Adrenal gland (tissue), 12 donors: ENCODE data around the gene LRRC73. TPM values are rescaled to one million over a fixed set of nuclear protein-coding genes. Genes with fewer than 3 reads are reported as not detected.

Source experiments
- DNase-seq, 7 donors: peaks; one replicate each; pipeline ENCODE4 v3.0.0-alpha.2; 2019 to 2020
- H3K27ac ChIP-seq, 5 donors: fragments of 200-600 bp; sonication (generic) in 4 of 5; 1 replicate in 3 of 5; 2 replicates in 2 of 5; pipeline versions ENCODE4 v1.5.1 to v1.8.0; 2016 to 2020; ENCODE audit warnings: mild to moderate bottlenecking in 1 of 5
- H3K27me3 ChIP-seq: fragments of 200-600 bp; 2 replicates; pipeline ENCODE4 v1.8.0; 2021
- H3K36me3 ChIP-seq, 2 donors: fragments of 200-600 bp; replicated peaks in 1 of 2; 1 replicate in 1 of 2; 2 replicates in 1 of 2; pipeline versions ENCODE4 v1.5.1 to v1.8.0; 2018 to 2022
- H3K4me1 ChIP-seq, 2 donors: fragments of 200-600 bp; replicated peaks in 1 of 2; 1 replicate in 1 of 2; 2 replicates in 1 of 2; pipeline versions ENCODE4 v1.5.1 to v1.8.0; 2018 to 2021
- H3K4me3 ChIP-seq, 4 donors: fragments of 200-600 bp; sonication (generic) in 3 of 4; one replicate each; pipeline ENCODE4 v1.5.1; 2016 to 2018
- H3K9me3 ChIP-seq, 3 donors: fragments of 200-600 bp; sonication (generic) in 1 of 3; replicated peaks in 1 of 3; 1 replicate in 2 of 3; 2 replicates in 1 of 3; pipeline versions ENCODE4 v1.5.1 to v1.8.0; 2016 to 2021
- POLR2A ChIP-seq, 2 donors: fragments of 450-650 bp; IDR thresholded peaks; one replicate each; pipeline ENCODE4 v1.6.1; 2017; ENCODE audit warnings: antibody characterized with exemption in 2 of 2, mild to moderate bottlenecking in 2 of 2, moderate library complexity in 1 of 2
- WGBS, 4 donors: extraction: QIAGEN DNeasy Blood & Tissue Kit in 2 of 4; methylation state at CpG; one replicate each; pipeline versions ENCODE4 v1.1.5 to v1.1.7; 2013 to 2017; 5-methylcytosine and 5-hydroxymethylcytosine counted together
- intact Hi-C, 2 donors: fragments of 100-400 bp; cut with DNase I; formaldehyde crosslinking; loops; one replicate each; pipeline versions ENCODE4 v1.14.1 to v1.15.0; 2022 to 2023
- polyA plus RNA-seq, 3 donors: library from polyadenylated mRNA; stranded (reverse); fragments of 200-250 nt in 2 of 3; fragments of 350-450 nt in 1 of 3; fragmentation: Illumina TruSeq in 1 of 3; extraction: RNeasy Lipid Tissue Mini Kit (QIAGEN cat#74804) in 1 of 3; gene quantifications; one replicate each; pipeline ENCODE4 v1.2.3, GENCODE V29; 2013 to 2014
- total RNA-seq, 9 donors: library from RNA; depleted of rRNA in 4 of 9; stranded (reverse); fragments of >200 nt in 4 of 9; fragments of 120-200 nt in 1 of 9; fragmentation: NEBNext Ultra II Directional in 1 of 9; extraction: Animal tissue kit (Norgen Biotek cat#: 25700) in 1 of 9; gene quantifications; one replicate each; pipeline versions ENCODE4 v1.1.0 to v1.2.4, GENCODE V29; 2013 to 2023
- TF ChIP-seq, protein P1 (sequence below), 6 experiments: fragments of 450-650 bp in 4 of 6; fragments of 200-600 bp in 2 of 6; sonication (generic) in 1 of 6; IDR thresholded peaks; 1 replicate in 5 of 6; 2 replicates in 1 of 6; pipeline versions ENCODE4 v1.5.1 to v1.8.0; 2016 to 2021; ENCODE audit warnings: antibody characterized with exemption in 6 of 6, mild to moderate bottlenecking in 2 of 6, moderate library complexity in 1 of 6
- donor health status: healthy with polysubstance abuse.
- donor health status: Bipolar disorder and iron deficiency.
- donor health status: DM: yes; HTN: yes; CAD: no.
- donor health status: DM: no; HTN: no; CAD: no.
- donor health status: DM: no; HTN: no; CAD: no.
- donor health status: DM: yes; HTN: yes; CAD: no.

Gene LRRC73
- total and polyA plus RNA-seq, 12 donors: 1.4 to 15.0 (median 4.1) TPM

DNA sequence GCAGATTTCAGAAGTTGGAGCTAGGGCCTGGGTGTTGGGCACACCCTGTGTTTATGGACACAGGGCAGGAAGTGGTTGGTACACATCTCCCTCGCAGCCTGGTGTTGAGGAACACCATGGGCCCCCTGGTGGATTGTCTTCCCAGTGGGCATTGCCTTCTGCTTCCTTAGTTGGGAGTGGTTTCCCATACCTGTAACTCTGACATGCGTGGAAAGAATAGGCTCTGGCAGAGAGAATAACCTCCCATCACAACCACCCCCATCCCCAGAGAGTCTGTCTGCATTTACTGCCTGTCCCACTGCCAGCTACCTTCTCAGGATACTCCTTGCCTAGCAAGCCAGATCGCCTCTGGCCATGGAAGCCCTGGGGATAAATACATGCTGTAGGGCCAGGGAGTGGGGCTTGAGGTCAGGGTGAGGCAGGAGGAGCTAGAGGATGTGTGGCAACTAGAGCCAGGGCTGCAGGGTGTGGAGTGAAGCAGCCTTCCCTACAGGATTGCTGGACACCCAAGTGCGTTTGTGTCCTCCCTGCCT is 14.7 kb downstream of the LRRC73 start:
- DNase-seq: no peak
- 74 to 100% (median 82%) methylated on average over 1 to 4 of the region's 4 CpGs for WGBS, 4 donors
- H3K9me3 ChIP-seq: no peaks in the 10 kb centered on the region
- H3K36me3 ChIP-seq: peaks cover 0 to 26% of the 10 kb centered on the region in 2 donors
- no peak overlapping the region for H3K27ac ChIP-seq
- TF ChIP-seq, protein P1, sequence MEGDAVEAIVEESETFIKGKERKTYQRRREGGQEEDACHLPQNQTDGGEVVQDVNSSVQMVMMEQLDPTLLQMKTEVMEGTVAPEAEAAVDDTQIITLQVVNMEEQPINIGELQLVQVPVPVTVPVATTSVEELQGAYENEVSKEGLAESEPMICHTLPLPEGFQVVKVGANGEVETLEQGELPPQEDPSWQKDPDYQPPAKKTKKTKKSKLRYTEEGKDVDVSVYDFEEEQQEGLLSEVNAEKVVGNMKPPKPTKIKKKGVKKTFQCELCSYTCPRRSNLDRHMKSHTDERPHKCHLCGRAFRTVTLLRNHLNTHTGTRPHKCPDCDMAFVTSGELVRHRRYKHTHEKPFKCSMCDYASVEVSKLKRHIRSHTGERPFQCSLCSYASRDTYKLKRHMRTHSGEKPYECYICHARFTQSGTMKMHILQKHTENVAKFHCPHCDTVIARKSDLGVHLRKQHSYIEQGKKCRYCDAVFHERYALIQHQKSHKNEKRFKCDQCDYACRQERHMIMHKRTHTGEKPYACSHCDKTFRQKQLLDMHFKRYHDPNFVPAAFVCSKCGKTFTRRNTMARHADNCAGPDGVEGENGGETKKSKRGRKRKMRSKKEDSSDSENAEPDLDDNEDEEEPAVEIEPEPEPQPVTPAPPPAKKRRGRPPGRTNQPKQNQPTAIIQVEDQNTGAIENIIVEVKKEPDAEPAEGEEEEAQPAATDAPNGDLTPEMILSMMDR (IDR thresholded peaks at IDR 0.05): no peak
- no peak for TF ChIP-seq POLR2A (IDR thresholded peaks at IDR 0.05)
- peaks cover 25 to 29% of the 10 kb centered on the region in 2 donors for H3K4me1 ChIP-seq
- H3K4me3 ChIP-seq: no peak overlapping the region
- H3K27me3 ChIP-seq: no peaks in the 10 kb centered on the region
- intact Hi-C loops: loop anchor here (5.0 kb wide), 2 partner anchors 43 to 113 kb away; no protein-coding TSS in a partner anchor

DNA sequence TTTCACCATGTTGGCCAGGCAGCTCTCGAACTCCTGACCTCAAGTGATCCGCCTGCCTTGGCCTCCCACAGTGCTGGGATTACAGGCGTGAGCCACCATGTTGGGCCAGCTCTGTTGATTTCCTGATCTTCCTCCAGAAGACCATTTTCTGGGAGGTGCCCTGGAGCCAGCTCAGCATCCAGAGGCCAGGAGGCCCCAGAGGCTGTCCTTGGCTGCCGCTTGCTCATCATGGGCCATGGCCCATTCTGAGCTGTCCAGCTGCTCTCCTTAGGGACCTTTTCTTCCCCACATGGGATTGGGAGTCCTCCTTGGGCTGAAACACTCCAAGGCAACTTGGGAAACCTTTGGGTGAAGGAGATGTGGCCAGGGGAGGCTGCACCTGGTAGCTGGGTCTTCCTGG is 15.4 kb downstream of the LRRC73 start:
- Histone ChIP-seq H3K36me3 (peaks cover 0 to 19% of the 10 kb centered on the region in 2 donors), H3K4me3 (no peak overlapping the region), H3K4me1 (peaks cover 26 to 29% of the 10 kb centered on the region in 2 donors), H3K9me3 (no peaks in the 10 kb centered on the region), H3K27ac (no peak overlapping the region), H3K27me3 (no peaks in the 10 kb centered on the region)
- WGBS, 4 donors: 83 to 89% (median 88%) methylated on average over 3 to 4 of the region's 4 CpGs
- intact Hi-C loops: loop anchor here (5.0 kb wide), 2 partner anchors 42 to 112 kb away; no protein-coding TSS in a partner anchor
- no peak for DNase-seq
- TF ChIP-seq, protein P1 (IDR thresholded peaks at IDR 0.05): no peak
- no peak for TF ChIP-seq POLR2A (IDR thresholded peaks at IDR 0.05)

- WGBS, 4 donors: 77 to 89% (median 86%) methylated on average over 5 to 6 of the region's 6 CpGs
- intact Hi-C loops: no loop called here
These were observed 15.8 kb downstream of the LRRC73 start for GRCh38 chr6:43494321-43494720.

DNA sequence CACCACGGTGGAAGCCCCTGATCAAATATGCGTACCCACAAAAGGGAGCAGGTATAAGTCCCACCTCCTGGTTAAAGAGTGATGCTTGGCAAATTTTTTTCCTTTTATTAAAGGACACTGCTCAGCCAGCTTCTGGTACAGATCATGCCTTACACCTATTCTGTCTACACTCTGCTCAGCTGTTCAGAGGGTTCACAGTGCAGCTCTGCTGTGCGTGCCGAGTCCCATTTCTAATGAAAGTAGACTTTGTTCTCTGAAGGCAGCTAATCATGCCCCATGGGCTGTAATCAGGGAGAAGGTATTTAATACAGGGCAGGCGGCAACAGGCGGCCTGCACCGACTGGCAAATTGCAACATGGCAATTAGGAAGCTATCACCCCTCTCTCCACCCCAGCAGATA is 16.3 kb downstream of the LRRC73 start:
- no peak for DNase-seq
- H3K4me3 ChIP-seq: no peak overlapping the region
- intact Hi-C loops: no loop called here
- no peak overlapping the region for H3K27ac ChIP-seq
- 92 to 96% (median 93%) methylated on average over 7 of the region's 7 CpGs for WGBS, 4 donors
- H3K36me3 ChIP-seq: peaks cover 0 to 9% of the 10 kb centered on the region in 2 donors
- peaks cover 29 to 35% of the 10 kb centered on the region in 2 donors for H3K4me1 ChIP-seq
- no peak for TF ChIP-seq POLR2A (IDR thresholded peaks at IDR 0.05)
- TF ChIP-seq, protein P1 (IDR thresholded peaks at IDR 0.05): no peak
- no peaks in the 10 kb centered on the region for H3K27me3 ChIP-seq
- no peaks in the 10 kb centered on the region for H3K9me3 ChIP-seq

More at GRCh38 chr6:43494321-43494720, 15.8 kb downstream of the LRRC73 start:
- TF ChIP-seq, protein P1 (IDR thresholded peaks at IDR 0.05): no peak
- no peak for TF ChIP-seq POLR2A (IDR thresholded peaks at IDR 0.05)
- no peak for DNase-seq
- Histone ChIP-seq H3K9me3 (no peaks in the 10 kb centered on the region), H3K27ac (no peak overlapping the region), H3K36me3 (peaks cover 0 to 14% of the 10 kb centered on the region in 2 donors), H3K4me3 (no peak overlapping the region), H3K27me3 (no peaks in the 10 kb centered on the region), H3K4me1 (peaks cover 29 to 30% of the 10 kb centered on the region in 2 donors)
